H9 (cell line): Measurements from ENCODE around the gene RNF208. TPM values are rescaled to one million over a fixed set of nuclear protein-coding genes. Genes with fewer than 3 reads are reported as not detected.

Source experiments
- DNase-seq: peaks from one replicate; pipeline ENCODE4 v3.0.0-alpha.2; 2017
- H2AFZ ChIP-seq: one replicate; pipeline ENCODE4 v1.6.1; 2013; ENCODE audit warnings: mild to moderate bottlenecking, low read length, control low read depth, moderate library complexity
- H2AK5ac ChIP-seq: 2 replicates; pipeline ENCODE4 v1.6.1; 2013; ENCODE audit warnings: low read length, control low read depth, mixed read lengths; ENCODE audit not compliant: insufficient read length
- H2BK120ac ChIP-seq: one replicate; pipeline ENCODE4 v1.6.1; 2013; ENCODE audit warnings: low read depth, mild to moderate bottlenecking, low read length, control low read depth, inconsistent platforms; ENCODE audit not compliant: poor library complexity, severe bottlenecking
- H2BK12ac ChIP-seq: 2 replicates; pipeline ENCODE4 v1.6.1; 2013; ENCODE audit warnings: low read length, control low read depth, mixed read lengths, low read depth; ENCODE audit not compliant: insufficient read length
- H2BK15ac ChIP-seq: 2 replicates; pipeline ENCODE4 v1.6.1; 2013; ENCODE audit warnings: low read depth, low read length, control low read depth
- H2BK20ac ChIP-seq: one replicate; pipeline ENCODE4 v1.6.1; 2013; ENCODE audit warnings: low read depth, mild to moderate bottlenecking, low read length, control low read depth, inconsistent platforms; ENCODE audit not compliant: poor library complexity, severe bottlenecking
- H2BK5ac ChIP-seq: 2 replicates; pipeline ENCODE4 v1.6.1; 2013; ENCODE audit warnings: low read length, control low read depth, mixed read lengths; ENCODE audit not compliant: insufficient read length
- H3K14ac ChIP-seq: 2 replicates; pipeline ENCODE4 v1.6.1; 2013; ENCODE audit warnings: low read length, control low read depth; ENCODE audit not compliant: insufficient read depth
- H3K18ac ChIP-seq: 2 replicates; pipeline ENCODE4 v1.6.1; 2013; ENCODE audit warnings: low read depth, mild to moderate bottlenecking, mixed read lengths, low read length, control low read depth; ENCODE audit not compliant: insufficient read length
- H3K23ac ChIP-seq: 2 replicates; pipeline ENCODE4 v1.6.1; 2013; ENCODE audit warnings: low read length, control low read depth, mixed read lengths, low read depth; ENCODE audit not compliant: insufficient read length
- H3K23me2 ChIP-seq: 2 replicates; pipeline ENCODE4 v1.6.1; 2013; ENCODE audit warnings: low read depth, mild to moderate bottlenecking, mixed read lengths, low read length, control low read depth; ENCODE audit not compliant: insufficient read length, poor library complexity, severe bottlenecking
- H3K27ac ChIP-seq: 2 replicates; pipeline ENCODE4 v1.5.1; 2013; ENCODE audit warnings: low read length, control low read depth, mixed read lengths, low read depth; ENCODE audit not compliant: insufficient read length
- H3K27me3 ChIP-seq: 2 replicates; pipeline ENCODE4 v1.6.1; 2013; ENCODE audit warnings: low read length, control low read depth, inconsistent platforms; ENCODE audit not compliant: insufficient read depth
- H3K4ac ChIP-seq: 2 replicates; pipeline ENCODE4 v1.6.1; 2013; ENCODE audit warnings: low read depth, mild to moderate bottlenecking, control low read depth, inconsistent platforms, low read length, moderate library complexity
- H3K4me1 ChIP-seq: 2 replicates; pipeline ENCODE4 v1.6.1; 2013; ENCODE audit warnings: low read length, control low read depth, inconsistent platforms; ENCODE audit not compliant: insufficient read depth
- H3K4me2 ChIP-seq: 2 replicates; pipeline ENCODE4 v1.6.1; 2013; ENCODE audit warnings: low read length, control low read depth, mixed read lengths; ENCODE audit not compliant: insufficient read length, insufficient read depth
- H3K56ac ChIP-seq: 2 replicates; pipeline ENCODE4 v1.6.1; 2013; ENCODE audit warnings: low read depth, mild to moderate bottlenecking, mixed read lengths, low read length, control low read depth; ENCODE audit not compliant: insufficient read length
- H3K79me1 ChIP-seq: 2 replicates; pipeline ENCODE4 v1.6.1; 2013; ENCODE audit warnings: low read depth, mild to moderate bottlenecking, moderate library complexity, low read length, control low read depth, inconsistent platforms; ENCODE audit not compliant: insufficient read depth, poor library complexity, severe bottlenecking
- H3K79me2 ChIP-seq: 2 replicates; pipeline ENCODE4 v1.6.1; 2013; ENCODE audit warnings: low read length, control low read depth, inconsistent platforms; ENCODE audit not compliant: insufficient read depth
- H3K9ac ChIP-seq: 2 replicates; pipeline ENCODE4 v1.6.1; 2013; ENCODE audit warnings: low read length, control low read depth, mixed read lengths; ENCODE audit not compliant: insufficient read length; ENCODE audit errors: extremely low read depth
- H3K9me3 ChIP-seq: one replicate; pipeline ENCODE4 v1.6.1; 2013; ENCODE audit warnings: low read depth, low read length, inconsistent platforms; ENCODE audit not compliant: control insufficient read depth
- H3T11ph ChIP-seq: one replicate; pipeline ENCODE4 v1.6.1; 2013; ENCODE audit warnings: mild to moderate bottlenecking, low read length, control low read depth, inconsistent platforms
- H4K20me1 ChIP-seq: one replicate; pipeline ENCODE4 v1.6.1; 2013; ENCODE audit not compliant: control insufficient read depth, insufficient read length, insufficient read depth
- H4K5ac ChIP-seq: 2 replicates; pipeline ENCODE4 v1.6.1; 2013; ENCODE audit warnings: low read depth, mild to moderate bottlenecking, mixed read lengths, low read length, control low read depth; ENCODE audit not compliant: insufficient read length
- H4K8ac ChIP-seq: replicated peaks from 2 replicates; pipeline ENCODE4 v1.6.1; 2013; ENCODE audit warnings: low read length, control low read depth, mixed read lengths, low read depth; ENCODE audit not compliant: insufficient read length
- H4K91ac ChIP-seq: 2 replicates; pipeline ENCODE4 v1.6.1; 2013; ENCODE audit warnings: low read depth, mild to moderate bottlenecking, moderate library complexity, mixed read lengths, low read length, control low read depth; ENCODE audit not compliant: insufficient read length
- H3K27ac Mint-ChIP-seq, 3 experiments: 2 replicates in 2 of 3; 3 replicates in 1 of 3; pipeline ENCODE4 v1.8.0; 2020 to 2021; ENCODE audit warnings: mixed read lengths in 3 of 3, mild to moderate bottlenecking in 1 of 3, moderate library complexity in 1 of 3
- H3K27me3 Mint-ChIP-seq: 2 replicates; pipeline ENCODE4 v1.8.0; 2021; ENCODE audit warnings: low read depth, mild to moderate bottlenecking, moderate library complexity, mixed read lengths
- H3K36me3 Mint-ChIP-seq, 3 experiments: 2 replicates in 2 of 3; 3 replicates in 1 of 3; pipeline ENCODE4 v1.8.0; 2020 to 2021; ENCODE audit warnings: low read depth in 3 of 3, mixed read lengths in 3 of 3; ENCODE audit not compliant: insufficient read depth in 1 of 3
- H3K4me1 Mint-ChIP-seq, 2 experiments: 2 replicates each; pipeline ENCODE4 v1.8.0; 2020; ENCODE audit warnings: mixed read lengths in 2 of 2
- H3K4me3 Mint-ChIP-seq, 2 experiments: 2 replicates in 1 of 2; 3 replicates in 1 of 2; pipeline ENCODE4 v1.8.0; 2020 to 2021; ENCODE audit warnings: mild to moderate bottlenecking in 2 of 2, mixed read lengths in 2 of 2, moderate library complexity in 1 of 2
- H3K9me3 Mint-ChIP-seq, 2 experiments: 2 replicates in 1 of 2; 3 replicates in 1 of 2; pipeline ENCODE4 v1.8.0; 2020; ENCODE audit warnings: mild to moderate bottlenecking in 2 of 2, mixed read lengths in 2 of 2, moderate library complexity in 1 of 2
- CTCF ChIP-seq: fragments of 200-600 bp; sonication (generic); conservative IDR thresholded peaks from 3 replicates; pipeline ENCODE4 v1.8.0; 2021; ENCODE audit warnings: antibody characterized with exemption, mild to moderate bottlenecking
- WGBS: extraction: QIAGEN DNeasy Blood & Tissue Kit; methylation state at CpG from one replicate; pipeline ENCODE4 v1.1.7; 2013; ENCODE audit warnings: missing lambda C conversion rate, low lambda C conversion rate, mixed read lengths; ENCODE audit not compliant: insufficient read length; ENCODE audit errors: extremely low coverage; 5-methylcytosine and 5-hydroxymethylcytosine counted together
- total RNA-seq: library from RNA; stranded (reverse); gene quantifications from 2 replicates; pipeline ENCODE4 v1.2.1, GENCODE V29; 2021

RNF208 gene
- total RNA-seq, 1 experiment from 2014 or later, result 7.7 TPM

- Mint-ChIP-seq H3K27ac (no peak overlapping the region), H3K36me3 (peaks cover 3 to 5% (median 4%) of the 10 kb centered on the region in 3 experiments; a peak in 5 of 7 replicates), H3K4me1 (peaks cover 12 to 20% of the 10 kb centered on the region in 2 experiments), H3K27me3 (peaks cover 7% of the 10 kb centered on the region), H3K9me3 (no peaks in the 10 kb centered on the region; a peak in 1 of 5 replicates), H3K4me3 (no peak overlapping the region)
- H3K4me1 ChIP-seq, result peaks cover 3% of the 10 kb centered on the region; the same call in 1 of the 2 replicates
- no peak overlapping the region for H4K91ac ChIP-seq
- H4K5ac ChIP-seq, result no peak overlapping the region
- no peaks in the 10 kb centered on the region for H3K27me3 ChIP-seq
- no peak overlapping the region for H2BK15ac ChIP-seq
- H2BK5ac ChIP-seq, result no peak overlapping the region
- no peaks in the 10 kb centered on the region for H3K79me2 ChIP-seq
- no peak overlapping the region for H3K27ac ChIP-seq
- H3K23ac ChIP-seq, result no peak overlapping the region
- no peak overlapping the region for H4K8ac ChIP-seq
- no peak overlapping the region for H2BK20ac ChIP-seq
- no peak overlapping the region for H2AFZ ChIP-seq
- no peaks in the 10 kb centered on the region for H3K9me3 ChIP-seq
- no peaks in the 10 kb centered on the region for H3K79me1 ChIP-seq
- H3K9ac ChIP-seq, result no peak overlapping the region
- no peak overlapping the region for H2AK5ac ChIP-seq
- H3K4ac ChIP-seq, result no peak overlapping the region
- H3K18ac ChIP-seq, result no peak overlapping the region
- H3K56ac ChIP-seq, result no peak overlapping the region
- no CpG with 5 or more reads among the region's 31 CpGs for WGBS
- H3T11ph ChIP-seq, result no peak overlapping the region
- no peak overlapping the region for H2BK120ac ChIP-seq
- no peak overlapping the region for H2BK12ac ChIP-seq
- peak; percentile 89 for DNase-seq
- H3K14ac ChIP-seq, result no peak overlapping the region
- H3K4me2 ChIP-seq, result no peak overlapping the region
- no peaks in the 10 kb centered on the region for H3K23me2 ChIP-seq
- H4K20me1 ChIP-seq, result no peaks in the 10 kb centered on the region
- TF ChIP-seq CTCF, result peak; percentile 99
Observed at GRCh38 chr9:137236238-137236935, 14.3 kb upstream of the RNF208 start.
